Fibroblast of the aortic adventitia (primary cell): ENCODE data around the gene ESF1. TPM values are rescaled to one million over a fixed set of nuclear protein-coding genes. Genes with fewer than 3 reads are reported as not detected.
A peak's percentile ranks its signal among the peaks of the same experiment; 100 is the strongest.

ENCODE experiments used
- DNase-seq: peaks from one replicate; pipeline ENCODE4 v3.0.0-alpha.2; 2010; ENCODE audit warnings: low read depth
- H3K4me3 ChIP-seq: 2 replicates; pipeline ENCODE4 v1.5.1; 2011; ENCODE audit warnings: low read depth, mild to moderate bottlenecking, control low read depth, low read length, moderate library complexity
- total RNA-seq: library from RNA; depleted of rRNA; stranded (reverse); fragments of >200 nt; gene quantifications from 2 replicates; pipeline ENCODE4 v1.2.3, GENCODE V29; 2012; ENCODE audit warnings: low replicate concordance
- TF ChIP-seq, protein P1 (sequence below): IDR thresholded peaks from 2 replicates; pipeline ENCODE4 v1.5.1; 2011; ENCODE audit warnings: mild to moderate bottlenecking, low read length, control low read depth, inconsistent platforms; ENCODE audit not compliant: insufficient read depth

ESF1 gene
- total RNA-seq, 1 donor = 15.6 TPM

DNA sequence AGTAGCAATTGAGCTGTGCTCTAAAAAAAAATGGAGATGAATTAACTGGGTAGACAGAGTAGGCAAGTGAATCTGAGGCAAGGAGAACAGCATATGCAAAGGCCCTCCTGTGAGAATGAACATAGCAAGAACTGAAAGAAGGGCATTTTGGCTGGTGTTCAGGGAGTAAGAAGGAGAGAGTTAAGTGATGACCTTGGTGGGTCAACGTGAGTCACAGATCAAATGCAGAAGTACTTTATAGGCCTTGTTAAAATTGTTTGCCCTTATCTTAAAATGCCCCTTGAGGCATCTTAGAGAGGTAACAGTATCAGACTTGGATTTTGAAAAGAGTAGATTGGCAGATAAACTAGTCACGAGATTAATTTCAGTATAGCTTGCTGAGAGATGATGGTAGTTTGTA is 24.7 kb upstream of the ESF1 start:
- TF ChIP-seq, protein P1, sequence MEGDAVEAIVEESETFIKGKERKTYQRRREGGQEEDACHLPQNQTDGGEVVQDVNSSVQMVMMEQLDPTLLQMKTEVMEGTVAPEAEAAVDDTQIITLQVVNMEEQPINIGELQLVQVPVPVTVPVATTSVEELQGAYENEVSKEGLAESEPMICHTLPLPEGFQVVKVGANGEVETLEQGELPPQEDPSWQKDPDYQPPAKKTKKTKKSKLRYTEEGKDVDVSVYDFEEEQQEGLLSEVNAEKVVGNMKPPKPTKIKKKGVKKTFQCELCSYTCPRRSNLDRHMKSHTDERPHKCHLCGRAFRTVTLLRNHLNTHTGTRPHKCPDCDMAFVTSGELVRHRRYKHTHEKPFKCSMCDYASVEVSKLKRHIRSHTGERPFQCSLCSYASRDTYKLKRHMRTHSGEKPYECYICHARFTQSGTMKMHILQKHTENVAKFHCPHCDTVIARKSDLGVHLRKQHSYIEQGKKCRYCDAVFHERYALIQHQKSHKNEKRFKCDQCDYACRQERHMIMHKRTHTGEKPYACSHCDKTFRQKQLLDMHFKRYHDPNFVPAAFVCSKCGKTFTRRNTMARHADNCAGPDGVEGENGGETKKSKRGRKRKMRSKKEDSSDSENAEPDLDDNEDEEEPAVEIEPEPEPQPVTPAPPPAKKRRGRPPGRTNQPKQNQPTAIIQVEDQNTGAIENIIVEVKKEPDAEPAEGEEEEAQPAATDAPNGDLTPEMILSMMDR = no peak
- no peak for DNase-seq
- H3K4me3 ChIP-seq = no peak overlapping the region

DNA sequence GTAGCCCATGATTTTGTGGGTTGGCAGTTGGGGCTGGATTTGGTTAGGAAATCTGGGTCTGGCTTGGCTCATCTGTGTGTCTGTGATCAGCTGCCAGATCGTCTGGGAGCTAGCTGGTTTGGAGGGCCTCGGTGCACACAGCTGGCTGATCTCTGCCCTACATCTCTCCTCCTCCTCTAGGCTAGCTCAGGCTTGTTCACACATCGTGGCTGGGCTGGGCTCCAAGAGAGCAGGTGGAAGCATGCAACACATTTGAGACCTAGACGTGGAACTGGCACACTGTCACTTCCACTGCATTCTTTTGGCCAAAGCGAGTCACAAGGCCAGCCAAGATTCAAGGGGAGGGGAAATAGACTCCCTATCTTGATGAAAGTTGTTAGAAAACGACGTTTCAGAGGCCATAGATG is 16.0 kb upstream of the ESF1 start:
- TF ChIP-seq, protein P1 = no peak
- no peak overlapping the region for H3K4me3 ChIP-seq
- peak; percentile 99 for DNase-seq

DNA sequence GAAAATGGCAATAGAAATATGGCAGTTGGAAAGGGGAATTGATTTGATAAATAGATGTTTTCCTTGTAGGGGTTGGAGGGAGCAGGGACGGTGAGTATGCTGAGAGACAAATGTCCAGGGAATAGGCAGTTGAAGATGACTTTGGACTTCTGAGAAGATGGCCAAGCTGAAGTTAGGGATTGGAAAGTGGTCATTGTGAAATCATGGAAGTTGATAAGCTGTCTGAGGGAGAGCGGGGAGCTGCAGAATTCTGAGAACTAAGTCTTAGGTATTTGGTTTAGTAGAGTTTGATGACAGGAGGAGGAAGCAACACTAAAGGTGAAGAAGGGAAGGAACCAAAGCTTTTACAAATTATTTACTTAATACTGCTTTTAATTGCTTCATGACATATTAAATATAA is 15.3 kb upstream of the ESF1 start:
- no peak overlapping the region for H3K4me3 ChIP-seq
- TF ChIP-seq, protein P1 = no peak
- DNase-seq = peak; percentile 10

DNA sequence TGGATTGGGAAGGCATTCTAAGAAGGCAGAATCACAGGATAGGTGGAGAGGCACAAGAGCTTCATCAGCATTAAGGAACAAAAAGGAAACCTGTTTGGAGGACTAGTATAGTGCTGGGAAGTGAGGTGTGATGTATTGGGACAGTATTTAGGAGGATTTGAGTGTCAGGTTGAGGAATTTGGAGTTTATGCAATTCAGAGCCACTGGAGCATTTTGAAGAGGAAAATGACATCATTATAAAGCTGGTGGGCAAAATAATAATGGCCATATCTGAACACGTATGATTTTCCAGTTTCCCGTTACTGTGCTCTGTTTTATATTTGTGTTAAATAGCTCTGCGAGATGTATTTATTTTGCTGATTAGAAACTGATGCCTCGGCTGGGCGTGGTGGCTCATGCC is 14.3 kb upstream of the ESF1 start:
- TF ChIP-seq, protein P1 = no peak
- DNase-seq = no peak
- no peak overlapping the region for H3K4me3 ChIP-seq

DNA sequence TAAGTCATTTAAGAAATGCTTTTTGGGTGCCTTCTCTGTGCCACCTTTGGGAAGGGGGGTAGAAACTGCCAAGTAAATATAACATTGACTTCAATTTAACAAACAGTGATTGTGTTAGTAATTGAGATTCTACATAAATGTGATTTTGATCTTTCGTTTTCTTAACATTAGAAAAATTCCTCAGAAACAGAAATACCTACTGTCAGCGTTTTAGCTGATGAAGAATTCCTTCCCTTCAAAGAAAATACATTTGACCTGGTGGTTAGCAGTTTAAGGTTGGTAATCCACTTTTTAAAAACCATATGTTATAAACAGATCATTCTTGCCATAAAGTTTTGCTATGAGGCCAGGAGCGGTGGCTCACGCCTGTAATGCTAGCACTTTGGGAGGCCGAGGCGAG is 9.9 kb upstream of the ESF1 start:
- H3K4me3 ChIP-seq = no peak overlapping the region
- DNase-seq = no peak
- TF ChIP-seq, protein P1 = no peak

DNA sequence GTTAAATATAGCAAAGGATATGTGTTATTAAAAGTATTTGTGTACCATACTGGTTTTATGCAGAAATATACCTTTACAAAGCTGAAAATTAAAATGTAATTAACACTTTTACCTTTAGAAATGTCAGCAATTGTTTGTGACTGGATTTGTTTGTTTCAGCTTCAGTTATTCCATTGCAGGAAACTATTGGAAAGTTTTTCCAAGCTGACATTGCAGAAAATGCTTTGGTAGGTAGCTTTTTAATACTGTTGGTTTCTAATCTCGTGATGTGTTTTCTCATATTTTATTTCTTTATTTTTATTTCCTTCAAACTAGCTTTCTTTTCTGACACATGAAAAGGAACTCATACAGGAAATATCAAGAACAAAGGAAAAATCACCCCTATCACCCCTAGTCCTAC is 8.3 kb upstream of the ESF1 start:
- TF ChIP-seq, protein P1 = no peak
- H3K4me3 ChIP-seq = no peak overlapping the region
- no peak for DNase-seq
